ENCODE results near the gene YPEL2.
"Not testable (repeated sequence)": the region's sequence is repeated elsewhere in the genome, so short reads cannot be mapped to it uniquely, and the experiment has no call there.

Gene YPEL2

GRCh38 chr17:59310263-59310920 lies 21.1 kb upstream of the YPEL2 start:
- Histone ChIP-seq H3K23ac (ENCODE audit: low read length in 2 of 2) (no peak overlapping the region), H2AFZ (ENCODE audit: low read depth, low read length) (no peak overlapping the region), H3K27me3 (ENCODE audit: control insufficient read depth in 1 of 2, insufficient read depth in 1 of 2, low read length in 2 of 2) (no peaks in the 10 kb centered on the region), H3K4me1 (ENCODE audit: control insufficient read depth, insufficient read depth, low read depth, low read length) (no peaks in the 10 kb centered on the region), H4K91ac (ENCODE audit: low read length) (no peak overlapping the region), H3K9me3 (ENCODE audit: control insufficient read depth, low read length) (no peaks in the 10 kb centered on the region), H3K27ac (ENCODE audit: low read length, poor library complexity, severe bottlenecking) (no peak overlapping the region), H3K18ac (ENCODE audit: low read depth in 1 of 2, low read length in 2 of 2) (no peak overlapping the region), H3K4me2 (ENCODE audit: low read length, poor library complexity, severe bottlenecking) (no peak overlapping the region), H2BK12ac (ENCODE audit: low read length in 2 of 2) (no peak overlapping the region), H2BK5ac (ENCODE audit: low read depth, low read length, poor library complexity, severe bottlenecking) (no peak overlapping the region), H2BK120ac (ENCODE audit: low read depth, low read length) (no peak overlapping the region), H3K9ac (ENCODE audit: low read length) (no peak overlapping the region), H4K8ac (ENCODE audit: low read length) (no peak overlapping the region), H3K79me1 (replicated peaks; ENCODE audit: low read length, poor library complexity, severe bottlenecking) (no peaks in the 10 kb centered on the region), H2BK15ac (ENCODE audit: low read depth, poor library complexity, severe bottlenecking) (no peak overlapping the region), H3K4ac (ENCODE audit: low read depth in 1 of 2, low read length in 2 of 2) (no peak overlapping the region), H3K4me3 (ENCODE audit: insufficient read depth in 1 of 2, low read depth in 1 of 2, low read length in 2 of 2) (no peak overlapping the region), H2AK5ac (ENCODE audit: low read length, severe bottlenecking) (no peak overlapping the region), H3K14ac (ENCODE audit: low read length in 2 of 2) (no peak overlapping the region), H3K36me3 (ENCODE audit: control insufficient read depth in 1 of 2, insufficient read depth in 2 of 2, low read depth in 1 of 2, low read length in 2 of 2) (no peaks in the 10 kb centered on the region)
- 83% methylated on average over 5 of the region's 6 CpGs for WGBS
- DNase-seq = no peak

GRCh38 chr17:59311051-59311468 lies 20.4 kb upstream of the YPEL2 start:
- H2BK15ac ChIP-seq (ENCODE audit: low read depth, poor library complexity, severe bottlenecking) = no peak overlapping the region
- no peak overlapping the region for H3K4ac ChIP-seq (ENCODE audit: low read depth in 1 of 2, low read length in 2 of 2)
- no peak overlapping the region for H2BK120ac ChIP-seq (ENCODE audit: low read depth, low read length)
- no peak overlapping the region for H3K4me2 ChIP-seq (ENCODE audit: low read length, poor library complexity, severe bottlenecking)
- H3K27ac ChIP-seq (ENCODE audit: low read length, poor library complexity, severe bottlenecking) = no peak overlapping the region
- H3K23ac ChIP-seq (ENCODE audit: low read length in 2 of 2) = no peak overlapping the region
- H3K18ac ChIP-seq (ENCODE audit: low read depth in 1 of 2, low read length in 2 of 2) = no peak overlapping the region
- H3K27me3 ChIP-seq (ENCODE audit: control insufficient read depth in 1 of 2, insufficient read depth in 1 of 2, low read length in 2 of 2) = no peaks in the 10 kb centered on the region
- H3K36me3 ChIP-seq (ENCODE audit: control insufficient read depth in 1 of 2, insufficient read depth in 2 of 2, low read depth in 1 of 2, low read length in 2 of 2) = no peaks in the 10 kb centered on the region
- H2BK12ac ChIP-seq (ENCODE audit: low read length in 2 of 2) = no peak overlapping the region
- no peak overlapping the region for H4K8ac ChIP-seq (ENCODE audit: low read length)
- no peak overlapping the region for H3K4me3 ChIP-seq (ENCODE audit: insufficient read depth in 1 of 2, low read depth in 1 of 2, low read length in 2 of 2)
- no peak overlapping the region for H3K14ac ChIP-seq (ENCODE audit: low read length in 2 of 2)
- H2BK5ac ChIP-seq (ENCODE audit: low read depth, low read length, poor library complexity, severe bottlenecking) = no peak overlapping the region
- H3K9ac ChIP-seq (ENCODE audit: low read length) = no peak overlapping the region
- H3K9me3 ChIP-seq (ENCODE audit: control insufficient read depth, low read length) = no peaks in the 10 kb centered on the region
- no peak overlapping the region for H2AFZ ChIP-seq (ENCODE audit: low read depth, low read length)
- H2AK5ac ChIP-seq (ENCODE audit: low read length, severe bottlenecking) = no peak overlapping the region
- 17% methylated on average over 2 of the region's 5 CpGs for WGBS
- peak; percentile 74 for DNase-seq
- H3K4me1 ChIP-seq (ENCODE audit: control insufficient read depth, insufficient read depth, low read depth, low read length) = no peaks in the 10 kb centered on the region
- H4K91ac ChIP-seq (ENCODE audit: low read length) = no peak overlapping the region
- H3K79me1 ChIP-seq (replicated peaks; ENCODE audit: low read length, poor library complexity, severe bottlenecking) = no peaks in the 10 kb centered on the region

- not testable (repeated sequence) for DNase-seq; H2BK5ac ChIP-seq (ENCODE audit: low read depth, low read length, poor library complexity, severe bottlenecking); H4K91ac ChIP-seq (ENCODE audit: low read length); H3K4me2 ChIP-seq (ENCODE audit: low read length, poor library complexity, severe bottlenecking); H2AFZ ChIP-seq (ENCODE audit: low read depth, low read length); H3K14ac ChIP-seq (ENCODE audit: low read length in 2 of 2); H3K18ac ChIP-seq (ENCODE audit: low read depth in 1 of 2, low read length in 2 of 2); H3K79me1 ChIP-seq (replicated peaks; ENCODE audit: low read length, poor library complexity, severe bottlenecking); H2BK15ac ChIP-seq (ENCODE audit: low read depth, poor library complexity, severe bottlenecking); H2AK5ac ChIP-seq (ENCODE audit: low read length, severe bottlenecking); H3K9me3 ChIP-seq (ENCODE audit: control insufficient read depth, low read length); H3K27me3 ChIP-seq (ENCODE audit: control insufficient read depth in 1 of 2, insufficient read depth in 1 of 2, low read length in 2 of 2); H3K23ac ChIP-seq (ENCODE audit: low read length in 2 of 2); H2BK12ac ChIP-seq (ENCODE audit: low read length in 2 of 2); H3K36me3 ChIP-seq (ENCODE audit: control insufficient read depth in 1 of 2, insufficient read depth in 2 of 2, low read depth in 1 of 2, low read length in 2 of 2); H3K27ac ChIP-seq (ENCODE audit: low read length, poor library complexity, severe bottlenecking); H3K4me3 ChIP-seq (ENCODE audit: insufficient read depth in 1 of 2, low read depth in 1 of 2, low read length in 2 of 2); H4K8ac ChIP-seq (ENCODE audit: low read length); H3K9ac ChIP-seq (ENCODE audit: low read length); H3K4me1 ChIP-seq (ENCODE audit: control insufficient read depth, insufficient read depth, low read depth, low read length); H3K4ac ChIP-seq (ENCODE audit: low read depth in 1 of 2, low read length in 2 of 2); H2BK120ac ChIP-seq (ENCODE audit: low read depth, low read length)
- WGBS = 88% methylated on average over 7 of the region's 7 CpGs
Measured at GRCh38 chr17:59311521-59311920, 19.9 kb upstream of the YPEL2 start.

GRCh38 chr17:59315866-59316265 lies 15.6 kb upstream of the YPEL2 start:
- Histone ChIP-seq H3K27ac (ENCODE audit: low read length, poor library complexity, severe bottlenecking) (no peak overlapping the region), H3K18ac (ENCODE audit: low read depth in 1 of 2, low read length in 2 of 2) (no peak overlapping the region), H3K27me3 (ENCODE audit: control insufficient read depth in 1 of 2, insufficient read depth in 1 of 2, low read length in 2 of 2) (no peaks in the 10 kb centered on the region), H3K4me2 (ENCODE audit: low read length, poor library complexity, severe bottlenecking) (no peak overlapping the region), H3K79me1 (replicated peaks; ENCODE audit: low read length, poor library complexity, severe bottlenecking) (no peaks in the 10 kb centered on the region), H3K4me3 (ENCODE audit: insufficient read depth in 1 of 2, low read depth in 1 of 2, low read length in 2 of 2) (no peak overlapping the region), H3K14ac (ENCODE audit: low read length in 2 of 2) (no peak overlapping the region), H3K9me3 (ENCODE audit: control insufficient read depth, low read length) (no peaks in the 10 kb centered on the region), H3K4ac (ENCODE audit: low read depth in 1 of 2, low read length in 2 of 2) (no peak overlapping the region), H2AK5ac (ENCODE audit: low read length, severe bottlenecking) (no peak overlapping the region), H2BK12ac (ENCODE audit: low read length in 2 of 2) (no peak overlapping the region), H3K23ac (ENCODE audit: low read length in 2 of 2) (no peak overlapping the region), H2AFZ (ENCODE audit: low read depth, low read length) (no peak overlapping the region), H2BK15ac (ENCODE audit: low read depth, poor library complexity, severe bottlenecking) (no peak overlapping the region), H3K4me1 (ENCODE audit: control insufficient read depth, insufficient read depth, low read depth, low read length) (no peaks in the 10 kb centered on the region), H2BK120ac (ENCODE audit: low read depth, low read length) (no peak overlapping the region), H3K36me3 (ENCODE audit: control insufficient read depth in 1 of 2, insufficient read depth in 2 of 2, low read depth in 1 of 2, low read length in 2 of 2) (no peaks in the 10 kb centered on the region), H4K91ac (ENCODE audit: low read length) (no peak overlapping the region), H2BK5ac (ENCODE audit: low read depth, low read length, poor library complexity, severe bottlenecking) (no peak overlapping the region), H3K9ac (ENCODE audit: low read length) (no peak overlapping the region), H4K8ac (ENCODE audit: low read length) (no peak overlapping the region)
- 93% methylated on average over 4 of the region's 4 CpGs for WGBS
- no peak for DNase-seq

Measured in mesenchymal stem cell (in vitro differentiated cells and primary cell).